Left lung (tissue), 10 donors: ENCODE data around the gene PEMT. TPM values are rescaled to one million over a fixed set of nuclear protein-coding genes. Genes with fewer than 3 reads are reported as not detected.

Source experiments
- ATAC-seq: fragments of 200-7000 bp; cut with Tn5 transposase; one replicate; pipeline ENCODE4 v1.9.1; 2020; ENCODE audit warnings: moderate library complexity
- DNase-seq, 4 donors: peaks; one replicate each; pipeline ENCODE4 v3.0.0-alpha.2; 2013 to 2020
- H3K27ac ChIP-seq, 2 donors: fragments of 200-600 bp; sonication (generic) in 1 of 2; one replicate each; pipeline versions ENCODE4 v1.5.0 to v1.8.0; 2020 to 2021
- H3K27me3 ChIP-seq, 2 donors: fragments of 200-600 bp; sonication (generic) in 1 of 2; one replicate each; pipeline versions ENCODE4 v1.5.0 to v1.8.0; 2020 to 2021
- H3K36me3 ChIP-seq, 2 donors: fragments of 200-600 bp; sonication (generic) in 1 of 2; one replicate each; pipeline versions ENCODE4 v1.5.0 to v1.8.0; 2020 to 2021
- H3K4me1 ChIP-seq, 2 donors: fragments of 200-600 bp; one replicate each; pipeline ENCODE4 v1.8.0; 2021
- H3K4me3 ChIP-seq, 2 donors: fragments of 200-600 bp; sonication (generic) in 1 of 2; one replicate each; pipeline versions ENCODE4 v1.5.0 to v1.8.0; 2020 to 2021; ENCODE audit warnings: mild to moderate bottlenecking in 1 of 2
- H3K9me3 ChIP-seq, 2 donors: fragments of 200-600 bp; sonication (generic) in 1 of 2; one replicate each; pipeline versions ENCODE4 v1.5.0 to v1.8.0; 2020 to 2021
- intact Hi-C, 2 donors: fragments of 100-400 bp; cut with DNase I; formaldehyde crosslinking; loops; one replicate each; pipeline versions ENCODE4 v1.11.2 to v1.14.2; 2022
- polyA plus RNA-seq, 6 donors: library from polyadenylated mRNA; unstranded; fragments of 120-200 nt; gene quantifications; one replicate each; pipeline ENCODE4 v1.2.1, GENCODE V29; 2013; ENCODE audit not compliant: insufficient read length in 6 of 6
- total RNA-seq, 2 donors: library from RNA; stranded (reverse); fragmentation: NEBNext Ultra II Directional; extraction: Animal tissue kit (Norgen Biotek cat#: 25700); gene quantifications; one replicate each; pipeline ENCODE4 v1.2.1, GENCODE V29; 2021
- TF ChIP-seq, protein P1 (sequence below), 2 donors: fragments of 200-600 bp; sonication (generic) in 1 of 2; IDR thresholded peaks; one replicate each; pipeline versions ENCODE4 v1.5.0 to v1.8.0; 2021; ENCODE audit warnings: antibody characterized with exemption in 2 of 2
- donor health status: DM: no; HTN: yes; CAD: no.
- donor health status: DM: no; HTN: no; CAD: no.

PEMT gene
- total and polyA plus RNA-seq, 8 donors = 22.3 to 38.7 (median 28.3) TPM

DNA sequence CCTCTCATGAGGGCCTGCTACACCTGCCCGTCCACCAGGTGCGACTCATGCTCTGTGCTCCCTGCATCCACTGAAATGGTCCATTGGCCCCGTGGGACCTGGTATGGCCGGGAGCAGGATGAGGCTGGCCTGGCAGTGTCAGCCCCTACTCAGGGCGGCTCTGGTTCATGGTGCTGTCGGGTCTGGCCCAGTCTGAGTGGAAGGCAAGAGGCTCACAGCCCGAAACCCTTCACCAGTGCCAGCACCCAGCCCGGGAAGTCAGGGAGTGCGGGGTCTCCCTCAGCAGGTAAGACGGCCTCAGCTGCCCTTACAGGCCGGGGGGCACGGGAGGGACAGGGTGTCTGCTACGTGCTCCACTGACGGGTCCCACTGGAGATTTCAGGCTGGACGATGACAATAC lies 54.8 kb downstream of the PEMT start:
- Histone ChIP-seq H3K27me3 (no peaks in the 10 kb centered on the region), H3K36me3 (no peaks in the 10 kb centered on the region), H3K4me1 (peaks cover 4 to 8% of the 10 kb centered on the region in 2 donors), H3K27ac (no peak overlapping the region), H3K4me3 (no peak overlapping the region), H3K9me3 (no peaks in the 10 kb centered on the region)
- no peak for ATAC-seq
- TF ChIP-seq, protein P1, sequence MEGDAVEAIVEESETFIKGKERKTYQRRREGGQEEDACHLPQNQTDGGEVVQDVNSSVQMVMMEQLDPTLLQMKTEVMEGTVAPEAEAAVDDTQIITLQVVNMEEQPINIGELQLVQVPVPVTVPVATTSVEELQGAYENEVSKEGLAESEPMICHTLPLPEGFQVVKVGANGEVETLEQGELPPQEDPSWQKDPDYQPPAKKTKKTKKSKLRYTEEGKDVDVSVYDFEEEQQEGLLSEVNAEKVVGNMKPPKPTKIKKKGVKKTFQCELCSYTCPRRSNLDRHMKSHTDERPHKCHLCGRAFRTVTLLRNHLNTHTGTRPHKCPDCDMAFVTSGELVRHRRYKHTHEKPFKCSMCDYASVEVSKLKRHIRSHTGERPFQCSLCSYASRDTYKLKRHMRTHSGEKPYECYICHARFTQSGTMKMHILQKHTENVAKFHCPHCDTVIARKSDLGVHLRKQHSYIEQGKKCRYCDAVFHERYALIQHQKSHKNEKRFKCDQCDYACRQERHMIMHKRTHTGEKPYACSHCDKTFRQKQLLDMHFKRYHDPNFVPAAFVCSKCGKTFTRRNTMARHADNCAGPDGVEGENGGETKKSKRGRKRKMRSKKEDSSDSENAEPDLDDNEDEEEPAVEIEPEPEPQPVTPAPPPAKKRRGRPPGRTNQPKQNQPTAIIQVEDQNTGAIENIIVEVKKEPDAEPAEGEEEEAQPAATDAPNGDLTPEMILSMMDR (IDR thresholded peaks at IDR 0.05) = no peak
- peak in 1 of 4 donors; percentile 73 for DNase-seq
- intact Hi-C loops = no loop called here

DNA sequence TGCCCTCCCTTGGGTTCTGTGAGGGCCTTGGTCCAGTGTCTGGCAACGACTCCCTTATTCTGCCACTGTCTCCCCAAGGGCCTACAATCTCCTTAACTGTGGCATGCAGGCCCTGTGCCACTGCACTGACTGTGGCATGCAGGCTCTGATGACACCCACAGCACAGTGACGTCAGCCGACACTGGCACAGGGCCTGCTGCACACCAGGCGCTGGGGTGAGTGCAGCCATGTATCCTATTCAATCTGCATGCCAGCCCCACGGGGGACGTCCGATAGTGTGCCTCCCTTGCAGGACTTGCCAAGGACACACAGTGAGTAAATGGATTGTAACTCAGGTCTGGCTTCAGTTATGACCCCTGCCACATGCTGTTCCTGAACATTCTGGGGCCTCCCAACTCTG lies 55.6 kb downstream of the PEMT start:
- Histone ChIP-seq H3K27ac (no peak overlapping the region), H3K9me3 (no peaks in the 10 kb centered on the region), H3K36me3 (no peaks in the 10 kb centered on the region), H3K4me3 (no peak overlapping the region), H3K27me3 (no peaks in the 10 kb centered on the region), H3K4me1 (peaks cover 4 to 8% of the 10 kb centered on the region in 2 donors)
- intact Hi-C loops = no loop called here
- ATAC-seq (peak; percentile 76), DNase-seq (peak in 2 of 4 donors; percentile 77 to 87)
- TF ChIP-seq, protein P1 (IDR thresholded peaks at IDR 0.05) = no peak

DNA sequence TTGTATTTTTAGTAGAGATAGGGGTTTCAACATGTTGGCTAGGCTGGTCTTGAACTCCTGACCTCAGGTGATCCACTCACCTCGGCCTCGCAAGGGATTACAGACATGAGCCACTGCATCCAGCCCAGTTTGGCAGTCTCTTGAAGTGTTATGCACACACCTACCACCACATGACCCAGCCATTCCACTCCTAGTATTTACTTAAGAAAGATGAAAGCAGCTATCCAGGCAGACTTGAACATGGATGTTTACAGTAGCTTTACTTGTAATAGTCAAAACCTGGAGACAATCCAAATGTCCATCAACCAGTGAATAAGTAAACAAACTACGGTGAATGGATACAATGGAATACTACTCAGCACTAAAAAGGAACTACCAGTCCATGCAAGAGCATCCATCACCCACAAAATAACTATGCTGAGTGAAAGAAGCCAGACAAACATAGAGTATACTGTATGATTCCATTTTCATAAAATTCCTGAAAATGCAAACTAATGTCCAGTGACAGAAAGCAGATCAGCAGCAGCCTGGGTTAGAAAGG lies 57.5 kb downstream of the PEMT start:
- H3K36me3 ChIP-seq = no peaks in the 10 kb centered on the region
- intact Hi-C loops = no loop called here
- no peak overlapping the region for H3K4me3 ChIP-seq
- no peaks in the 10 kb centered on the region for H3K9me3 ChIP-seq
- H3K4me1 ChIP-seq = peaks cover 4% of the 10 kb centered on the region in 2 donors
- no peak overlapping the region for H3K27ac ChIP-seq
- TF ChIP-seq, protein P1 (IDR thresholded peaks at IDR 0.05) = no peak
- ATAC-seq (peak; percentile 52), DNase-seq (peak in 3 of 4 donors; percentile 13 to 57 (median 37))
- no peaks in the 10 kb centered on the region for H3K27me3 ChIP-seq

DNA sequence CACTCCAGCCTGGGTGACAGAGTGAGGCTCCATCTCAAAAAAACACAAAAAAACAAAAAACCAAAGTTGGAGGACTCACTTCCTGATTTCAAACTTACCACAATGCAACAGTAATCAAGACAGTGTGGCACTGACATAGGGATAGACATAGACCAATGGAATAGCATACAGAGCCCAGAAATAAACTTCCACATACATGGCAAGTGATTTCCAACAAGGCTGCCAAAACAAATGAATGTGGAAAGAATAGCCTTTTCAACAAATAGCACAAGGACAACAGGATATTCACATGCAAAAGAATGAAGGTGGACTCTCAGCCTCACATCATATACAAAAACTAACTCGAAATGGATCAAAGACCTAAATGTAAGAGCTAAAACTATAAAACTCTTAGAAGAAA lies 58.5 kb downstream of the PEMT start:
- no peaks in the 10 kb centered on the region for H3K36me3 ChIP-seq
- no peak for ATAC-seq
- no peak overlapping the region for H3K4me3 ChIP-seq

DNA sequence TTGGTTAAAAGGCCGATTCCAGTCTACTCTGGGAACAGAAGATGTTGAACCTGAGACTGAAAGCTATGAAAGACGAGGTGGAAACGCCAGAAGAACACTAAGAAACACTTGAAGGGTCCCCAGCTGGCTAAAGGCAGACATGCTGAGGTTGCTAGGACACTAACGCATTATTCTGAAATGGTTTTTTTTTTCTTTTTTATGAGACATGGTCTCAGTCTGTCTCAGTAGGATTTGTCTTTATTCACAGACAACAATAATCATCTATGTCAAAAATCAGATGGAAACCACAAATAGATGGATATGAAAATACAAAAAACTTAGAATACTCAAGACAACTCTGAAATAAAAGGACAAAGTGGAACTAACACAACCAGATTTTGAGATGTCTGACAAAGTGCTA lies 60.4 kb downstream of the PEMT start:
- peaks cover 4 to 10% of the 10 kb centered on the region in 2 donors for H3K4me1 ChIP-seq
- H3K4me3 ChIP-seq = no peak overlapping the region
- H3K27me3 ChIP-seq = no peaks in the 10 kb centered on the region
- TF ChIP-seq, protein P1 (IDR thresholded peaks at IDR 0.05) = no peak
- no peak for DNase-seq
- H3K27ac ChIP-seq = no peak overlapping the region
- H3K36me3 ChIP-seq = no peaks in the 10 kb centered on the region
- no peaks in the 10 kb centered on the region for H3K9me3 ChIP-seq
- no peak for ATAC-seq
- intact Hi-C loops = no loop called here

More for the DNA sequence above, 58.5 kb downstream of the PEMT start:
- no peak overlapping the region for H3K27ac ChIP-seq
- peaks cover 3 to 4% of the 10 kb centered on the region in 2 donors for H3K4me1 ChIP-seq
- no peaks in the 10 kb centered on the region for H3K27me3 ChIP-seq
- H3K9me3 ChIP-seq = no peaks in the 10 kb centered on the region
- TF ChIP-seq, protein P1 (IDR thresholded peaks at IDR 0.05) = no peak
- intact Hi-C loops = no loop called here
- DNase-seq = no peak
